ENCODE data around the gene NTM. TPM values are rescaled to one million over a fixed set of nuclear protein-coding genes. Genes with fewer than 3 reads are reported as not detected.

The NTM gene
- total RNA-seq, 1 experiment from 2014 or later: not detected

DNA sequence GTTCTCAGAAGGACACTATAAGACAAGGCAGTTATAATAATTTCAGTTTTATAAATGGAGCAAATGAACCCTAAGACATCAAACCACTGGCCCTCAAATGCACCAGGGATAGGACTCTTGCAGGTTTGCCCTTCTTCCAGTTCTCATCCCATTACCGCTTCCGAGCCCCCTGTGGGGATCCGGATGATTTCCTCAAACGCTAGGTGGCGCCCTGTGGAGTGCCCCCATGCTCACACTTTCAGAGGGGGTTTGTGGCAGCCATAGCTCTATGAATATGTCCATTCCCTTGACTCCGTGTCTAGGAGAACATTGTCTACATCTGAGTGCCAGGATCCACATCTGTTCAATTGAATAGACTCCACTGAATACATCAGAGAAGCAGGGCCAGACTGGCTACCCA, 816.3 kb downstream of the NTM start:
- no peak for ATAC-seq
- Histone ChIP-seq H3K36me3 (ENCODE audit: control insufficient read depth in 1 of 2, insufficient read depth in 2 of 2, low read length in 2 of 2) (no peaks in the 10 kb centered on the region), H3K79me2 (ENCODE audit: insufficient read depth, low read length) (no peaks in the 10 kb centered on the region), H3K9me3 (ENCODE audit: control insufficient read depth in 1 of 2, insufficient read depth in 1 of 2, low read depth in 1 of 2, low read length in 2 of 2) (peaks cover 0 to 18% of the 10 kb centered on the region in 2 experiments; a peak in 2 of 4 replicates), H3K4me1 (ENCODE audit: control insufficient read depth in 1 of 2, insufficient read depth in 2 of 2, low read length in 2 of 2) (no peaks in the 10 kb centered on the region), H3K9ac (ENCODE audit: low read length) (no peak overlapping the region), H3K27ac (ENCODE audit: low read depth, low read length) (no peak overlapping the region), H2AFZ (ENCODE audit: low read depth, low read length, poor library complexity, severe bottlenecking) (no peak overlapping the region), H3K4me3 (replicated peaks in 1 of 2; ENCODE audit: low read depth in 1 of 2, low read length in 2 of 2) (no peak overlapping the region), H3K9me2 (ENCODE audit: insufficient read depth) (no peaks in the 10 kb centered on the region), H3K27me3 (ENCODE audit: insufficient read depth, low read length) (no peaks in the 10 kb centered on the region), H3K4me2 (ENCODE audit: low read length) (no peak overlapping the region), H4K20me1 (ENCODE audit: insufficient read depth) (no peaks in the 10 kb centered on the region)
- ChIA-PET CTCF (no interaction called here), RAD21 (ENCODE audit: low non-redundant PET in 1 of 2, low total read pairs in 2 of 2, uncharacterized antibody in 2 of 2, unreplicated experiment in 2 of 2) (no interaction called here), POLR2A (no interaction called here)
- DNase-seq (ENCODE audit: low read depth, low spot score): no peak
- BruUV-seq (replicated peaks): no TSS peak
- no peak for TF ChIP-seq RAD21 (IDR thresholded peaks at IDR 0.05; ENCODE audit: low read depth)
- TF ChIP-seq, protein P1, sequence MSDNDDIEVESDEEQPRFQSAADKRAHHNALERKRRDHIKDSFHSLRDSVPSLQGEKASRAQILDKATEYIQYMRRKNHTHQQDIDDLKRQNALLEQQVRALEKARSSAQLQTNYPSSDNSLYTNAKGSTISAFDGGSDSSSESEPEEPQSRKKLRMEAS (IDR thresholded peaks at IDR 0.05): no peak
- TF ChIP-seq CBX3 (IDR thresholded peaks at IDR 0.05; ENCODE audit: low read depth): no peak
- TF ChIP-seq ELF1 (IDR thresholded peaks at IDR 0.05; ENCODE audit: borderline replicate concordance, low read depth): no peak
- no peak for TF ChIP-seq EGR1 (IDR thresholded peaks at IDR 0.05; ENCODE audit: low read depth)
- TF ChIP-seq YY1 (IDR thresholded peaks at IDR 0.05; ENCODE audit: extremely low read depth, insufficient replicate concordance, low read depth, low read length): no peak
- TF ChIP-seq, protein P2, sequence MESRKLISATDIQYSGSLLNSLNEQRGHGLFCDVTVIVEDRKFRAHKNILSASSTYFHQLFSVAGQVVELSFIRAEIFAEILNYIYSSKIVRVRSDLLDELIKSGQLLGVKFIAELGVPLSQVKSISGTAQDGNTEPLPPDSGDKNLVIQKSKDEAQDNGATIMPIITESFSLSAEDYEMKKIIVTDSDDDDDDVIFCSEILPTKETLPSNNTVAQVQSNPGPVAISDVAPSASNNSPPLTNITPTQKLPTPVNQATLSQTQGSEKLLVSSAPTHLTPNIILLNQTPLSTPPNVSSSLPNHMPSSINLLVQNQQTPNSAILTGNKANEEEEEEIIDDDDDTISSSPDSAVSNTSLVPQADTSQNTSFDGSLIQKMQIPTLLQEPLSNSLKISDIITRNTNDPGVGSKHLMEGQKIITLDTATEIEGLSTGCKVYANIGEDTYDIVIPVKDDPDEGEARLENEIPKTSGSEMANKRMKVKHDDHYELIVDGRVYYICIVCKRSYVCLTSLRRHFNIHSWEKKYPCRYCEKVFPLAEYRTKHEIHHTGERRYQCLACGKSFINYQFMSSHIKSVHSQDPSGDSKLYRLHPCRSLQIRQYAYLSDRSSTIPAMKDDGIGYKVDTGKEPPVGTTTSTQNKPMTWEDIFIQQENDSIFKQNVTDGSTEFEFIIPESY (IDR thresholded peaks at IDR 0.05; ENCODE audit: extremely low read depth, insufficient replicate concordance, low read length): no peak
- no peak for TF ChIP-seq SP1 (IDR thresholded peaks at IDR 0.05; ENCODE audit: low read depth)
- no peak for TF ChIP-seq TCF7L2 (IDR thresholded peaks at IDR 0.05; ENCODE audit: borderline replicate concordance, extremely low read depth, insufficient read depth, insufficient read length)
- TF ChIP-seq, protein P3, sequence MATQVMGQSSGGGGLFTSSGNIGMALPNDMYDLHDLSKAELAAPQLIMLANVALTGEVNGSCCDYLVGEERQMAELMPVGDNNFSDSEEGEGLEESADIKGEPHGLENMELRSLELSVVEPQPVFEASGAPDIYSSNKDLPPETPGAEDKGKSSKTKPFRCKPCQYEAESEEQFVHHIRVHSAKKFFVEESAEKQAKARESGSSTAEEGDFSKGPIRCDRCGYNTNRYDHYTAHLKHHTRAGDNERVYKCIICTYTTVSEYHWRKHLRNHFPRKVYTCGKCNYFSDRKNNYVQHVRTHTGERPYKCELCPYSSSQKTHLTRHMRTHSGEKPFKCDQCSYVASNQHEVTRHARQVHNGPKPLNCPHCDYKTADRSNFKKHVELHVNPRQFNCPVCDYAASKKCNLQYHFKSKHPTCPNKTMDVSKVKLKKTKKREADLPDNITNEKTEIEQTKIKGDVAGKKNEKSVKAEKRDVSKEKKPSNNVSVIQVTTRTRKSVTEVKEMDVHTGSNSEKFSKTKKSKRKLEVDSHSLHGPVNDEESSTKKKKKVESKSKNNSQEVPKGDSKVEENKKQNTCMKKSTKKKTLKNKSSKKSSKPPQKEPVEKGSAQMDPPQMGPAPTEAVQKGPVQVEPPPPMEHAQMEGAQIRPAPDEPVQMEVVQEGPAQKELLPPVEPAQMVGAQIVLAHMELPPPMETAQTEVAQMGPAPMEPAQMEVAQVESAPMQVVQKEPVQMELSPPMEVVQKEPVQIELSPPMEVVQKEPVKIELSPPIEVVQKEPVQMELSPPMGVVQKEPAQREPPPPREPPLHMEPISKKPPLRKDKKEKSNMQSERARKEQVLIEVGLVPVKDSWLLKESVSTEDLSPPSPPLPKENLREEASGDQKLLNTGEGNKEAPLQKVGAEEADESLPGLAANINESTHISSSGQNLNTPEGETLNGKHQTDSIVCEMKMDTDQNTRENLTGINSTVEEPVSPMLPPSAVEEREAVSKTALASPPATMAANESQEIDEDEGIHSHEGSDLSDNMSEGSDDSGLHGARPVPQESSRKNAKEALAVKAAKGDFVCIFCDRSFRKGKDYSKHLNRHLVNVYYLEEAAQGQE (IDR thresholded peaks at IDR 0.05; ENCODE audit: low read depth): no peak
- no peak for TF ChIP-seq EZH2 (IDR thresholded peaks at IDR 0.05)
- no peak for TF ChIP-seq POLR2AphosphoS5 (IDR thresholded peaks at IDR 0.05; ENCODE audit: low read depth, low read length)
- TF ChIP-seq FOSL1 (IDR thresholded peaks at IDR 0.05; ENCODE audit: low read depth): no peak
- TF ChIP-seq SIN3A (IDR thresholded peaks at IDR 0.05; ENCODE audit: low read depth): no peak
- TF ChIP-seq, protein P4, sequence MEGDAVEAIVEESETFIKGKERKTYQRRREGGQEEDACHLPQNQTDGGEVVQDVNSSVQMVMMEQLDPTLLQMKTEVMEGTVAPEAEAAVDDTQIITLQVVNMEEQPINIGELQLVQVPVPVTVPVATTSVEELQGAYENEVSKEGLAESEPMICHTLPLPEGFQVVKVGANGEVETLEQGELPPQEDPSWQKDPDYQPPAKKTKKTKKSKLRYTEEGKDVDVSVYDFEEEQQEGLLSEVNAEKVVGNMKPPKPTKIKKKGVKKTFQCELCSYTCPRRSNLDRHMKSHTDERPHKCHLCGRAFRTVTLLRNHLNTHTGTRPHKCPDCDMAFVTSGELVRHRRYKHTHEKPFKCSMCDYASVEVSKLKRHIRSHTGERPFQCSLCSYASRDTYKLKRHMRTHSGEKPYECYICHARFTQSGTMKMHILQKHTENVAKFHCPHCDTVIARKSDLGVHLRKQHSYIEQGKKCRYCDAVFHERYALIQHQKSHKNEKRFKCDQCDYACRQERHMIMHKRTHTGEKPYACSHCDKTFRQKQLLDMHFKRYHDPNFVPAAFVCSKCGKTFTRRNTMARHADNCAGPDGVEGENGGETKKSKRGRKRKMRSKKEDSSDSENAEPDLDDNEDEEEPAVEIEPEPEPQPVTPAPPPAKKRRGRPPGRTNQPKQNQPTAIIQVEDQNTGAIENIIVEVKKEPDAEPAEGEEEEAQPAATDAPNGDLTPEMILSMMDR (IDR thresholded peaks at IDR 0.05 in 2 of 3, conservative IDR thresholded peaks at IDR 0.05 in 1 of 3; ENCODE audit: borderline replicate concordance in 1 of 3, insufficient read depth in 1 of 3, low read depth in 2 of 3, low read length in 2 of 3): no peak; a peak in 1 of 6 replicates
- no peak for TF ChIP-seq ZFX (IDR thresholded peaks at IDR 0.05)
- TF ChIP-seq, protein P5, sequence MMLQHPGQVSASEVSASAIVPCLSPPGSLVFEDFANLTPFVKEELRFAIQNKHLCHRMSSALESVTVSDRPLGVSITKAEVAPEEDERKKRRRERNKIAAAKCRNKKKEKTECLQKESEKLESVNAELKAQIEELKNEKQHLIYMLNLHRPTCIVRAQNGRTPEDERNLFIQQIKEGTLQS (IDR thresholded peaks at IDR 0.05): no peak
- TF ChIP-seq ZNF274 (IDR thresholded peaks at IDR 0.05; ENCODE audit: low read depth, low read length): no peak
- intact Hi-C loops (cut with micrococcal nuclease): no loop called here

All from HCT116 (cell line).